Inferior parietal cortex (tissue), 1 donor: ENCODE measurements around the gene LCN10.
"Not testable (repeated sequence)": the region's sequence is repeated elsewhere in the genome, so short reads cannot be mapped to it uniquely, and the experiment has no call there.

Experiments used
- DNase-seq: peaks from one replicate; pipeline ENCODE4 v3.0.0-alpha.2; 2016; ENCODE audit errors: extremely low spot score

LCN10 gene

DNA sequence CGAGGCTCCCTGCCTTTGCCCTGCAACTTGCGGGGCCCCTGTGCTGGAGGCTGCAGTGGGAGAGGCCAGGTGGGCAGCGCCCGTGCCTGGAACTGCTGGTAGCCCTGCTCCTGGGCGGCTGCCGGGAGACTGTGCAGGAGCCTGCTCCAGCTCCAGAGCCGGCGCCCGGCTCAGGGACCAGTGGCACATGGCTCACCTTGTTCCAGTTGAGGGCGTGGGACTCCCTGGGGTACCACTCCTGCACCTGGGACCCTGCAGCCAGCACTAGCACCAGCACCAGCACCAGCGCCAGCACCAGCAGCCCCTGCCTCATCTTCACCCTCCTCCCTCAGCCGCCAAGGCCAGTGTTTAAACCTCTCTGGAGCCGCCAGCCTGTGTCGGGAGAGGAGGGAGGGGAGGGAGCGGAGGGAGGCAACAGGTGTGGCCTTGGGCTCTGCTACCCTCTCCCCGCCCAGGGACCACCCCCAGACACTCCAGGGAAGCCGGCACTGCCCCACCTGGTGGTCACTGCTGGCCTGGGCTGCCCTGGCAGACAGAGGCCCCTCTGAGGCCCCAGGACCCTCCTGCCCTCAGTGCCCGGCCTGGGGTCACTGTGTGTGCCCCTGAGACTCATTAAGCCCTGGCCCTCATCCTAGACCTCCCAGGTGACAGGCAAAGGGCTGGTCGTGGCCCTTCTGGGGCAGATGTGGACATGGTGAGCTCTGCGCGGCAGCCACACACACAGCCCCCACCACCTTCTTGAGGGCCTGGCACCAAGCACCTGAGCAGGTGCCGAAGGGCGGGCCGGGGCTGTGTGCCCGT, at the start of gene LCN10:
LCN10 (minus strand) TSS at position 350 of the 801 bp plus-strand sequence; CDS start at position 313, 37 bp downstream.
- no peak for DNase-seq

DNA sequence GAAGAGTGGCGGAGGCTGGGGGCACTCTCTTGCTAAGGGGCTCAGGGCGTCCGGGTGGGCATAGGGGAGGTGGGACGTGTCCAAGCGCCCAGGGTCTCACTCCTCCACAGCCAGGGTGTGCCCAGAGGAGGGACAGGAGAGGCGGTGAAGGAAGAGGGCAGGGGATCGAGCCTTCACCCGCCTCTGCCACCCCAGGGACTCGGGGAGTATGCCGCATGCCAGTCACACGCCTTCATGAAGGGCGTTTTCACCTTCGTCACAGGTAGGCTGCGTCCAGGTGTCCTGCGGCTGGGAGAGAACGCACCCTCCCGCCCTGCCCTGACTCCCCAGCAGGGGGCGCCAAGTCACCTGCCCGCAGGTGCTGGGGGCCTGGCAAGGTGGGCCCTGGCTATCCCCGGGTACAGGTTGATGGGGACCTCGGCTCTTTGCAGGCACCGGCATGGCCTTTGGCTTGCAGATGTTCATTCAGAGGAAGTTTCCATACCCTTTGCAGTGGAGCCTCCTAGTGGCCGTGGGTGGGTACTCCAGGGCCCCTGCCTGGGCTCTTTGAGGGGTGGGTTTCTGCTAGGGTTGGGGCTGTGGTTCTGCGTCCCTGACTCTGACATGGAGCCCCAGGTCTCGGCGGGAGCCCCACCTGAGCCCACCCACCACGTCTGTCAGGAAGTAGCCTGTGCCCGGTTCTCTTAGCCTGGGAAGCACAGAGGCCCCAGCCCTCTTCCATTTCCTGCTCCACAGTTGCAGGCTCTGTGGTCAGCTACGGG, 49.0 kb upstream of the LCN10 start:
- DNase-seq = no peak

DNA sequence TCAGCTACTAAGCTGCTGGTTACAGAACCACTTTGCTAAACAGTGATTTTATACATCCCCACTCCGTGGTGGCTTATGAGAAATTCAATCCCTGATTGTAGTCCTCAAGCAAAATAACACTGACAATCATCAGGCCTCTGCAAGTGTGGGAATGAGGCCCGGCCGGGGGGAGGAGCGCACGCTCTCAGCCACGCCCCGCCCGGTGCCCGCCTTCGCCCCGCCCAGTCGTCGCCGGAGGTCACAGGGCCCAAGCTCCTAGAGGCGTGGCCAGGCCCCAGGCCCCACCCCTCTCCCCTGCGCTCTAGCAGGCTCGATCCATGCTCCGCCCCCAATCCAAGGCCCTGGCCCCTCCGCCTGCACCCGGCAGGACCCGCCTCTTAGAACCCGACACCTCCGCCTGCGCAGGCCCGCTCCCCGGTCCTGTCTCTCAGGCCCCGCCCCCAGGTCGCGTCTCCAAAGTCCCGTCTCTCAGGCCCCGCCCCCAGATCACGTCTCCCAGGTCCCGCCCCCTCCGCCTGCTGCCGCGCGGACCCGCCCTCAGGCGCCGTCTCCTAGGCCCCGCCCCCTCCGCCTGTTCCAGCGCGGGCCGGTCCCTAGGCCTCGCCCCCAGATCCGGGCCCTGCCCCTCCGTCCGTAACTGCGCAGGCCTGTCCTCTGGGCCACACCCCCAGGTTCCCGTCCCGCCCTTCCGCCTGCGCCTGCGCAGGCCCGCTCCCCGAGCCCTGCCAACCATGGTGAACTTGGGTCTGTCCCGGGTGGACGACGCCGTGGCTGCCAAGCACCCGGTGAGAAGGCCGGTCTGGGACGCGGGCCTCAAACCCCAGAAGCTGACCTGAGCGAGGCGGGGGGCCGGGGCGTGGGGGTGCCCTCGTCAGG, 48.1 kb upstream of the LCN10 start, which contains the start of gene TMEM141:
TMEM141 (plus strand) TSS at position 705 of the 876 bp plus-strand sequence; CDS start at position 732, 27 bp downstream.
- peak; percentile 94 for DNase-seq

DNA sequence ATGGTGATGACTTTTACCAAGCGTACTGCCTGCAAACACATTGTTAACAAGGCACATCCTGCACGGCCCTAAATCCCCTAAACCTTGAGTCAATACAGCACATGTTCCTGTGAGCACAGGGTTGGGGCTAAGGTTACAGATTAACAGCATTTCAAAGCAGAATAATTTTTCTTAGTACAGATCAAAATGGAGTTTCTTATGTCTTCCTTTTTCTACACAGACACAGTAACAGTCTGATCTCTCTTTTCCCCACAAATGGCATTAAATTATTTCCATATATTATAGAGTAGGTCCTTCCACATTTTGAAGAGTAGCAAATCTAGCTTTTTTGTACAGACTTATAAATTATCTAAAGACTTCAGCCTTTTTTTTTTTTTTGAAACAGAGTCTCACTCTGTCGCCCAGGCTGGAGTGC, 46.8 kb upstream of the LCN10 start:
- DNase-seq = no peak

DNA sequence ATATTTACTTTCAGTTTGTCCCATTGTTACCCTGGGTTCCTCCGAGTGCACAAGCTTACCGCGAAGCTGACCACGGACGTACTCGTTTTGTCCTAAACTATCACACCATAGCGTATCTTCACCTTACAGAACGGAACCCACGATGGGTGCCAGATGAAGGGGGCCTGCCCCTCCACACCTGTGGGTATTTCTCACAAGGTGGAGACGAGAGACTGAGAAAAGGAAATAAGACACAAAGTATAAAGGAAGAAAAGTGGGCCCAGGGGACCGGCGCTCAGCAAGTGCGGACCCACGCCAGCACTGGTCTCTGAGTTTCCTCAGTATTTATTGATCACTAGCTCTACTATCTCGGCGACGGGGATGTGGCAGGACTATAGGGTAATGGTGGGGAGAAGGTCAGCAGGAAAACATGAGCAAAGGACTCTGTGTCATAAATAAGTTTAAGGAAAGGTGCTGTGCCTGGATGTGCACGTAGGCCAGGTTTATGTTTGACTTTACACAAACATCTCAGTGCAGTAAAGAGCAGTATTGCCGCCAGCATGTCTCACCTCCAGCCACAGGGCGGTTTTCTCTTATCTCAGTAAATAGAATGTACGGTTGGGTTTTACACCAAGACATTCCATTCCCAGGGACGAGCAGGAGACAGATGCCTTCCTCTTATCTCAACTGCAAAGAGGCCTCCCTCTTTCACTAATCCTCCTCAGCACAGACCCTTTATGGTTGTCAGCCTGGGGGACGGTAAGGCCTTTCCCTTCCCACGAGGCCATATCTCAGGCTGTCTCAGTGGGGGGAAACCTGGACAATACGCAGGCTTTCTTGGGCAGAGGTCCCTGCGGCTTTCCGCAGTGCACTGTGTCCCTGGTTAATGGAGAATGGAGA, 46.1 kb upstream of the LCN10 start:
- DNase-seq = not testable (repeated sequence)

DNA sequence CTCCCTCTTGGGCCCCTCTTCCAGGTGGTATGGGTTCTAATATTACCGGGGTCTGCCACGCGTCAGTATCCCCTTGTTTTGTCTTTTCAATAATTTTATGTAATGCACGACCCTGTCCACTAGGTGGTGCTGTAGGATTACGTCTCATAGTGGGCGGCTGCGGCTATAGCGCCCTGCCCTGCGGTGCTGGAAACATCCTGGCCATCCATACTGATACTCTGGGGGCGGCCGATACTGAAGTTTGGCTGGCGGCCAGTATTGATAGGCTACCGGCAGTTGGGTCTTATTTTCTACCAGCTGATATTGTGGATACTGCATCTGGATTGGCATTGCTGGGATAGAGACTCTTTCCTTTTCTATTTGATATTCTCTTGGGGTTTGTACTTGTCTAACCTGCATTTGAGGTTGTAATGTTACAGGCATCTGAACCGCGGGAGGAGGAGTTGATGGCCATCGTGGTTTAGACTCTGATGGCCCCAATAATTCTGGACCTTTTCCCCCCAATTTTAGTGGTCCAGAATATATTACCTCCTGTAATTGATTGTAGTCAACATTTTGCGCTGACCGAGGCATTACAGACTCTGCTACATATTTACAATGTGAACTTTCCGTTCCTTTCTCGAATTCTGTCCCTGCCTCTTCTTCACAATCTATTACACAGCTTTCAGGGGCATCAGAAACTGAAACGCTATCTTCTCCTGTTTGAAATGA, 45.1 kb upstream of the LCN10 start:
- peak; percentile 95 for DNase-seq

DNA sequence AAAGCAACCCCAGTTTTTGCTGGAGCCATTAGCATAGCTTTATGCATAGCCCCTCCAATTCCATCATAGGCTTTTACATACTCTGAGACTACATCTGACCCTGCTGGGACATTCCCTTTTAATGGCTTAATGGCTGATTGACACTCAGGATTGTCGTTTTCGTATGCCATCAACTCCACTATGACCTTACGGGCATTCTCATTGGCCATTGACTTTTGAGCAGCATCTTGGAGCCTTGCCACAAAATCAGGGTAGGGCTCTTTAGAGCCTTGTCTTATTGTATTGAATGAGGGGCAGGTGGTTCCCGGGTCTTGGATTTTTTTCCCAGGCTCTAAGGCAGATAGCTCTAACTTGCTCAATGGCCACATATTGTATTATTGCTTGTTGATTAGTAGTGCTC, 44.2 kb upstream of the LCN10 start:
- not testable (repeated sequence) for DNase-seq

DNA sequence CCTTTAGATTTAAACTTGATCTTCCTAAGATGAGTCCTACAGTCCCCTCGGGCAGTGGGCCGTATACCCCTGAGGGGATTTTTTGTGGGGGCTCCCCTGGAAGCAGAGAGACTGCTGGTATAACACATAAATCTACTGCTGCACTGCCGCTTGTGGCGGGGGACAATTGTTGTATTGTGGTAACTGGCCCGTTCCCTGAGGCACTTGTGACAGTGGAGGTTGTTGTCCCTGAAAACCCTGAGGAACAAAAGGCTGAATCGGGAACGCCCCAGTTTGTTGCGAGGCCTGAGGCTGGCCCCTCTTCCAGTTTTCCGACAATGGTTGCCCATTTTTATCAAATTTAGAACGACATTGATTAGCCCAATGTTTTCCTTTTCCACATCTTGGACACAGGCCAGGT, 43.7 kb upstream of the LCN10 start:
- peak; percentile 68 for DNase-seq

DNA sequence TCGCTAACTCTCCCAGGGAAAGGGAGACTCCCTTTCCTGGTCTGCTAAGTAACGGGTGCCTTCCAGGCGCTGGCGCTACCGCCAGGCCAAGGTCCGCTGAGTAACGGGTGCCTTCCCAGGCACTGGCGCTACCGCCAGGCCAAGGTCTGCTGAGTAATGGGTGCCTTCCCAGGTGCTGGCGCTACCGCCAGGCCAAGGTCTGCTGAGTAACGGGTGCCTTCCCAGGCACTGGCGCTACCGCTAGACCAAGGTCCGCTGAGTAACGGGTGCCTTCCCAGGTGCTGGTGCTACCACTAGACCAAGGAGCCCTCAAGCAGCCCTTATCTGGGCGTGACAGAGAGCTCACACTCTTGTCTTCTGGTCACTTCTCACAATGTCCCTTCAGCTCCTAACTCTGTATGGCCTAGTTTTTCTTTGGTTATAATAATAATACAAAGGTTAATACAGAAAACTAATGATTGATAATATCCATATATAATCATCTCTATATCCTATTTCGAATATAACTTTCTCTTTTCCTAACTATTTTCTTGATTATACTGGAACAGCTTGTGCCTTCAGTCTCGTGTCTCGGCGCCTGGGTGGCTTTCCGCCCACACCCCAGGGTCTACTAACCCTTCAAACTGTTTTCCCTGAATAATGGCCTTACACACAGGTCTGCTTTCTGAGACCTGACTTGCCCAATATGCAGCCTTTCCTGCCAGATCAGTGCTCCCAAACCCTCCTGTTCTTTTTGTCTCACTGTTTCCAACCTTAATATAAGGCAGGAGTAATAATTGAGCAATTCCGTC, 43.0 kb upstream of the LCN10 start:
- not testable (repeated sequence) for DNase-seq

DNA sequence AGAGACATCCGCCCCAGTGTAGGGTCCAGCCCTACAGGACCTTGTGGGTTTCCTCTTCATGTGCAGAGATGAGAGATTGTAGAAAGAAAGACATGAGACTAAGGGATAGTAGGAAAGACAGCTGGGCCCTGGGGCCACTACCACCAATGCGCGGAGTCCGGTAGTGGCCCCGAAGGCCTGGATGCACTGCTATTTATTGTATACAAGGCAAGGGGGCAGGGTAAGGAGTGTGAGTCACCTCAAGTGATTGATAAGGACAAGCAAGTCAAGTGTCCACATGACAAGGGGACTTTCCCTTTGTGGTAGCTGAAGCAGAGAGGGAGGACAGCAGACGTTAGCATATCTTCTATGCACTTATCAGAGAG, 42.2 kb upstream of the LCN10 start:
- DNase-seq = no peak

DNA sequence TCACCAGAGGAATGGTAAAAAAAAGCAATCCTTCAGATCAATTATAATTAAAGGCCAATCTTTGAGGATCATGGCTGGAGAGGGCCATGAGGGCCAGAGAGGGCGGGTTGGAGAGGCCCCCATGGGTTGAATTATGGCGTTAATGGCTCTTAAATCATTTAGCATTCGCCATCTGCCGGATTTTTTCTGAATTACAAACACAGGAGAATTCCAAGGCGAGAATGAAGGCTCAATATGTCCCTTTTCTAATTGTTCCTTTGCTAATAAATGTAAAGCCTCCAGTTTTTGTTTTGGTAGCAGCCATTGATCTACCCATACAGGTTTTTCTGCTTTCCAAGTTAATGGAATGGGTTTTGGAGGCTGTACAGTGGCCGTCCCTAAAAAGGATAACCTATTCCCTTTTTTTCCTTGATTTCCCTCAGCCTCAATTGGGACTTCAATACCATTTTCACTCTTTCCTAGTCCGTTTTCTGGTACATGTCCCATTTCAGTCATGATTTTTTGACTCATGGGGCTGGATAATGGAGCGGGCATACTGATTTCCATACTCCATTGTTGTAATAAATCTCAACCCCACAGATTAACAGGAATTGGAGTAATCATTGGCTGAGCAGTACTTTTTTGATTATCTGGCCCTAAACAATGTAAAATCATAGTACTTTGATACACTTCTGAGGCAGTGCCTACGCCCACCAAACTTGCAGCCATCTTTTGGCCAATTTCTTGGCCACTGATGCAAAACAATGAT, 41.7 kb upstream of the LCN10 start:
- DNase-seq = peak; percentile 66

DNA sequence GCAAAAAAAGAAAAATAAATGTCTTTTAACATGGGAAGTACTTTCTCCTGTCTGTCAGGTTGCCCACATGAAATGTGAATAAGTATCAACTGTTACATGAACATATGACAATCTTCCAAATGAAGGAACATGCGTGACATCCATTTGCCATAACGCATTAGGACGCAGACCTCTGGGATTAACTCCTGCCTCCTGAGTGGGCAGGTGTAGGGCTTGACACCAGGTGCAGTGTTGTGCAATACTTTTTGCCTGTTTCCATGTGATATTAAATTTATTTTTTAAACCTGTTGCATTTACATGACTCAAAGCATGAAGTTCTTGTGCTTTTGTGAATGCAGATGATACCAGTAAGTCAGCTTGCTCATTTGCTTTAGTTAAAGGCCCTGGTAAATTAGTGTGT, 39.7 kb upstream of the LCN10 start:
- no peak for DNase-seq

DNA sequence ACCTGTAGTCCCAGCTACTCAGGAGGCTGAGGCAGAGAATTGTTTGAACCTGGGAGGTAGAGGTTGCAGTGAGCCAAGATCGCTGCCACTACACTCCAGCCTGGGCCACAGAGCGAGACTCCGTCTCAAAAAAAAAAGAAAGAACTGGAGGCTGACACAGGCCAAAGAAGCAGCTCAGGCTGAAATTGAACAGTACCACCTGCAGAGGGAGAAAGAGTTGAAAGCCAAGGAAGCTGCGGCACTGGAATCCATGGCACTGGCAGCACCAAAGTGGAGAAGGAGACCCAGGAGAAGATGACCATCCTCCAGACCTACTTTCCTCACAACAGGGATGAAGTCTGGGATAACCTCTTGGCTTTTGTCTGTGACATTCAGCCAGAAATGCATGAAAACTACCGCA, 37.1 kb upstream of the LCN10 start:
- no peak for DNase-seq

DNA sequence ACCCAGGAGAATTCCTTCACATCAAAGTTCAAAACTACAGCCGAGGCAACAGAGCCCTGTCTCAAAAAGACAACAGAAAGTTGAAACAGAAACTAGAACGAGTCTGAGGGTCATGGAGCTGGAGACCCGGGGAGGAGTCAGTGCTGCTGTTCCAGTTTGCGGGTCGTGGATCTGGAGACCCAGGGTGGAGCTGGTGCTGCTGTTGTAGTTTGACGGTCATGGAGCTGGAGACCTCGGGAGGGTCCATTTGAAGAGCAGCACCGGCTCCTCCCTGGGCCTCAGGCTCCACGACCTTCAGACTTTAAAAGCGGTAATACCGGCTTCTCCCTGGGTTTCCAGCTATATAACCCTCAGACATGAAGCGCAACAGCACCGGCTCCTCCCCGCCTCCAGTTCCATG, 34.6 kb upstream of the LCN10 start:
- DNase-seq = no peak

DNA sequence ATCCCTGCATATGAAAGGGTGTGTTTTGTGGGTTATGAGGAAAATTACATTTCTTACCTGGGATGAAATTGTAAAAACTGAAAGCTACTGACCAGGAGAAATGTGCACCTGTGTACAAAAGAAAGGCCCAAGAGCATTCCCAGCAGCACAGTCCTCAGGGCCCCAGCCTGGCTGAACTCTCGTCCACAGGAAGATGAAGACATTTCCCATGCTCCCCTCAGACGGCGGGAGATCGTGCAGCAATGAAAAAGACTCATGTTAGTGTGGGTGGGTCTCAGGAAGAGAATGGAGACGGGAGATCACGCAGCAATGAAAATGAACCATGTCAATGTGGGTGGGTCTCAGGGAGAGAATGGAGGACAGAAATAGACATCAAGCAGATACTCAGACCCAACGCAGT, 34.2 kb upstream of the LCN10 start:
- no peak for DNase-seq

DNA sequence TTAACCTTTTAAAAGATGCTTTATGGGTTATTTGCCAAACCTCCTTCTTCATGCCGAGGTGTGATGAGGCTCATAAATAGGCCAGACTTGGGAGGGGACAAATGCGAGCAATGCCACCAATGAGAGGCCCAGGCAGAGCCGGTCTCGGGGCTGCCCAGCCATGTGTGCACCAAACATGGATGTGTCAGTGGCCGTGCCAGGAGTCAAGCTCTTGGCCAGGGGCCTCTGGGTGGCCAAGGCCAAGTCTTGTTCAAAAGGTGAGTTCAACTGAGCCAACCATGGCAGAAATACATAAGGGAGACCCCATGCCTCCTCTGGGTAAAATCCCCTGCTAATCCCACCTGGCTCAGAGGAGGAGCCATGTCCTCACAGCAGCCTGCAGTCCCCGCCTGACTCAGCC, 32.5 kb upstream of the LCN10 start:
- DNase-seq = no peak

DNA sequence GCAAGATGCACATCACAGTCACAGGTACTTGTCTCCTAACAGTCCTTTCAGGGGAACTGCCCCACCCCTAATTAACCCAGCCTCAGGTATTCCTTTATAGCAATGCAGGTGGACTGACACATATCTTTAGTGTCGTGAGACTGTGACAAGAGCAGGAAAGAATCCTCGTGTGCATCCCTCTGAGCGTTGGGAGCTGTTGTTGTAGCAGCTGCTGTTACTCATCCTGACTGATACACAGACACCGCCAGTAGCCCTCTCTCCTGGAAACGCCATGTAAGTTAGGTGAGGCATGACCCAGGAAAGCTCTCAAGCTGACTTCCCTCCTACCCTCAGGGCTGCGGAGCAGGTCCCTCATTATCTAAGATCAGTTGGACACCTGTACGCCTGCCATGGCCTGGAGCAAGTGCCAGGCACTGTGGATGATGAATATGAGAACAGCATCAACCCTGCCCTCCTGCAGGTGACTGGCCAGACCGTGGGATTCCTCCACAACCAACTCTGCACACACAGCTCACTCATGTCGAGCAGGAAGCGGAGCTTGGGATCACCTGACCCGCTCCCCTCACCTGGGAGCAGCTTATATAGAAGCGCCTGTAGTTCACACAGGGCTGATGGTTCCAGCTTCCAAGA, 31.8 kb upstream of the LCN10 start:
- no peak for DNase-seq

DNA sequence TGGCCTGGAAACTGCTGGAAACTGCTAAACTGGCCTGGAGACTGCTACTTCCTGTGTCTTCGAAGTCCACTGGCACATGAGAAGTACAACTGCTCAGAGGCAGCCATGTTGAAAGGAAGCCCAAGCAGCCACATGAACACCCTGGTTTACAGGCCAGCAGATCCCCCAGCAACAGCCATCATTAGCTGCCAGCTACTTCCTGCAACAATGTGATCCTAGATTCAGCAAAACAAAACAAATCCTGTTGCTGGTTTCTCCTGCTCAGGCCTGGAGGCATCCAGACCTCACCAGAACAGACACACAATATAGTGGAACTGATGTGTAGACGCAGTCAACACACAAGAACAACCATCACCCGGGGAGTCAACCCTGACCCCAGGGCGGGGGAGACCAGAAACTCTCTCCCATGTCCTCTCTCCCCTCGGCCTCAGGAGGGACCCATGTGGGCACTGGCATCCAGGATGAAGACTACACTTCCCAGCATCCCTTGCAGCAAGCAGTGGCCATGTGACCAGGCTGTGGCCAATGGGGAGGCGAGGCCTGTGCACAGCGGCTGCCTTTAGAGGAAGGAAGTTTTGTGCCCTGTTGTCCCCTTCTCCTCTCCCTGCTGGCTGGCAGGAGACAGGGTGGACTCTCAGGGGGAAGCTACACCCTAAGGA, 30.8 kb upstream of the LCN10 start:
- DNase-seq = no peak
